HUES64 (cell line): ENCODE data around the gene ACTR10.

Experiments
- H3K27ac ChIP-seq: 2 replicates; pipeline ENCODE4 v1.7.0; 2013; ENCODE audit warnings: low read depth, low read length, inconsistent platforms
- H3K27me3 ChIP-seq: 2 replicates; pipeline ENCODE4 v1.6.1; 2013; ENCODE audit warnings: mild to moderate bottlenecking, low read length; ENCODE audit not compliant: insufficient read depth
- H3K36me3 ChIP-seq: 2 replicates; pipeline ENCODE4 v1.6.1; 2013; ENCODE audit warnings: mild to moderate bottlenecking, low read length; ENCODE audit not compliant: insufficient read depth
- H3K4me1 ChIP-seq: 2 replicates; pipeline ENCODE4 v1.6.1; 2013; ENCODE audit warnings: mild to moderate bottlenecking, low read length, moderate library complexity; ENCODE audit not compliant: insufficient read depth
- H3K4me3 ChIP-seq: 2 replicates; pipeline ENCODE4 v1.5.1; 2013; ENCODE audit warnings: mild to moderate bottlenecking, low read length, moderate library complexity
- H3K9ac ChIP-seq: 2 replicates; pipeline ENCODE4 v1.6.1; 2013; ENCODE audit warnings: mild to moderate bottlenecking, low read depth, low read length
- H3K9me3 ChIP-seq: 2 replicates; pipeline ENCODE4 v1.6.1; 2013; ENCODE audit warnings: low read depth, low read length; ENCODE audit not compliant: insufficient read depth
- WGBS: fragments of 150-250, 120-280 bp; methylation state at CpG from one replicate; pipeline ENCODE4 v1.1.7; 2013; ENCODE audit warnings: missing lambda C conversion rate; 5-methylcytosine and 5-hydroxymethylcytosine counted together

Gene ACTR10

GRCh38 chr14:58265401-58265800, 65.5 kb downstream of the ACTR10 start:
- no peaks in the 10 kb centered on the region for H3K9me3 ChIP-seq
- H3K9ac ChIP-seq: no peak overlapping the region
- H3K27ac ChIP-seq: no peak overlapping the region
- H3K27me3 ChIP-seq: no peaks in the 10 kb centered on the region
- no peaks in the 10 kb centered on the region for H3K4me1 ChIP-seq
- peaks cover 100% of the 10 kb centered on the region for H3K36me3 ChIP-seq
- H3K4me3 ChIP-seq: no peak overlapping the region

GRCh38 chr14:58270628-58271027, 70.7 kb downstream of the ACTR10 start:
- no peak overlapping the region for H3K9ac ChIP-seq
- H3K36me3 ChIP-seq: peaks cover 97% of the 10 kb centered on the region

GRCh38 chr14:58272588-58273372, 72.8 kb downstream of the ACTR10 start:
- Histone ChIP-seq H3K27ac (no peak overlapping the region), H3K4me1 (no peaks in the 10 kb centered on the region), H3K27me3 (no peaks in the 10 kb centered on the region), H3K9me3 (no peaks in the 10 kb centered on the region), H3K4me3 (no peak overlapping the region), H3K36me3 (peaks cover 90% of the 10 kb centered on the region), H3K9ac (no peak overlapping the region)
- 96% methylated on average over 4 of the region's 4 CpGs for WGBS

More at GRCh38 chr14:58270628-58271027, 70.7 kb downstream of the ACTR10 start:
- no peak overlapping the region for H3K27ac ChIP-seq
- H3K4me1 ChIP-seq: no peaks in the 10 kb centered on the region
- no peak overlapping the region for H3K4me3 ChIP-seq
- H3K9me3 ChIP-seq: no peaks in the 10 kb centered on the region
- no CpG with 5 or more reads among the region's 2 CpGs for WGBS
- no peaks in the 10 kb centered on the region for H3K27me3 ChIP-seq

- Histone ChIP-seq H3K27ac (no peak overlapping the region), H3K36me3 (peaks cover 90% of the 10 kb centered on the region)
Measured at GRCh38 chr14:58274881-58275280, 74.9 kb downstream of the ACTR10 start.

GRCh38 chr14:58275527-58276190, 75.7 kb downstream of the ACTR10 start:
- Histone ChIP-seq H3K27me3 (no peaks in the 10 kb centered on the region), H3K36me3 (peaks cover 86% of the 10 kb centered on the region), H3K4me3 (no peak overlapping the region), H3K4me1 (no peaks in the 10 kb centered on the region), H3K27ac (no peak overlapping the region), H3K9ac (no peak overlapping the region), H3K9me3 (no peaks in the 10 kb centered on the region)
- 100% methylated on average over 1 of the region's 2 CpGs for WGBS

More at GRCh38 chr14:58274881-58275280, 74.9 kb downstream of the ACTR10 start:
- Histone ChIP-seq H3K9ac (no peak overlapping the region), H3K9me3 (no peaks in the 10 kb centered on the region), H3K4me3 (no peak overlapping the region), H3K4me1 (no peaks in the 10 kb centered on the region), H3K27me3 (no peaks in the 10 kb centered on the region)

GRCh38 chr14:58276208-58276607, 76.3 kb downstream of the ACTR10 start:
- no peak overlapping the region for H3K4me3 ChIP-seq
- H3K36me3 ChIP-seq: peaks cover 87% of the 10 kb centered on the region
- no peaks in the 10 kb centered on the region for H3K9me3 ChIP-seq
- H3K27ac ChIP-seq: no peak overlapping the region
- no peak overlapping the region for H3K9ac ChIP-seq
- WGBS: 100% methylated on average over 1 of the region's 1 CpG
- no peaks in the 10 kb centered on the region for H3K27me3 ChIP-seq
- no peaks in the 10 kb centered on the region for H3K4me1 ChIP-seq

GRCh38 chr14:58278177-58278576, 78.2 kb downstream of the ACTR10 start:
- Histone ChIP-seq H3K27me3 (no peaks in the 10 kb centered on the region), H3K4me3 (no peak overlapping the region), H3K9ac (no peak overlapping the region), H3K36me3 (peaks cover 83% of the 10 kb centered on the region), H3K9me3 (no peaks in the 10 kb centered on the region), H3K27ac (no peak overlapping the region), H3K4me1 (no peaks in the 10 kb centered on the region)
- 95% methylated on average over 8 of the region's 8 CpGs for WGBS

- Histone ChIP-seq H3K9ac (no peak overlapping the region), H3K4me3 (no peak overlapping the region)
- WGBS: 95% methylated on average over 4 of the region's 4 CpGs
Measured at GRCh38 chr14:58280954-58281787, 81.2 kb downstream of the ACTR10 start.

GRCh38 chr14:58281969-58282368, 82.0 kb downstream of the ACTR10 start:
- 100% methylated on average over 2 of the region's 3 CpGs for WGBS
- H3K9ac ChIP-seq: no peak overlapping the region
- no peak overlapping the region for H3K27ac ChIP-seq
- peaks cover 89% of the 10 kb centered on the region for H3K36me3 ChIP-seq
- no peaks in the 10 kb centered on the region for H3K9me3 ChIP-seq
- H3K27me3 ChIP-seq: no peaks in the 10 kb centered on the region
- H3K4me1 ChIP-seq: no peaks in the 10 kb centered on the region
- H3K4me3 ChIP-seq: no peak overlapping the region

More at GRCh38 chr14:58280954-58281787, 81.2 kb downstream of the ACTR10 start:
- Histone ChIP-seq H3K27me3 (no peaks in the 10 kb centered on the region), H3K36me3 (peaks cover 88% of the 10 kb centered on the region), H3K27ac (no peak overlapping the region), H3K4me1 (no peaks in the 10 kb centered on the region), H3K9me3 (no peaks in the 10 kb centered on the region)

- Histone ChIP-seq H3K4me3 (no peak overlapping the region), H3K9ac (no peak overlapping the region), H3K9me3 (no peaks in the 10 kb centered on the region), H3K27me3 (no peaks in the 10 kb centered on the region), H3K4me1 (no peaks in the 10 kb centered on the region), H3K36me3 (peaks cover 92% of the 10 kb centered on the region), H3K27ac (no peak overlapping the region)
- WGBS: 100% methylated on average over 4 of the region's 4 CpGs
Measured at GRCh38 chr14:58282925-58283593, 83.1 kb downstream of the ACTR10 start.
